Measurements from ENCODE around the gene RGS9BP.
"Not testable (repeated sequence)": the region's sequence is repeated elsewhere in the genome, so short reads cannot be mapped to it uniquely, and the experiment has no call there.

The RGS9BP gene

DNA sequence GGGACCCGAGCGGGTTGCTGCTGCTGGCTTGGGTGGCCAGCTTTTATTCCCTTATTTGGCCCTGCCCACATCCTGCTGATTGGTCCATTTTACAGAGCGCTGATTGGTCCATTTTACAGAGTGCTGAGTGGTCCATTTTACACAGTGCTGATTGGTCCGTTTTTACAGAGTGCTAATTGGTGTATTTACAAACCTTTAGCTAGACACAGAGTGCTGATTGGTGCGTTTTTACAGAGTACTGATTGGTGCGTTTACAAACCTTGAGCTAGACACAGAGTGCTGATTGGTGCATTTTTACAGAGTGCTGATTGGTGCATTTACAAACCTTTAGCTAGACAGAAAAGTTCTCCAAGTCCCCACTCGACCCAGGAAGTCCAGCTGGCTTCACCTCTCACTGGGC, 24.5 kb downstream of the RGS9BP start:
- DNase-seq: not testable (repeated sequence)

DNA sequence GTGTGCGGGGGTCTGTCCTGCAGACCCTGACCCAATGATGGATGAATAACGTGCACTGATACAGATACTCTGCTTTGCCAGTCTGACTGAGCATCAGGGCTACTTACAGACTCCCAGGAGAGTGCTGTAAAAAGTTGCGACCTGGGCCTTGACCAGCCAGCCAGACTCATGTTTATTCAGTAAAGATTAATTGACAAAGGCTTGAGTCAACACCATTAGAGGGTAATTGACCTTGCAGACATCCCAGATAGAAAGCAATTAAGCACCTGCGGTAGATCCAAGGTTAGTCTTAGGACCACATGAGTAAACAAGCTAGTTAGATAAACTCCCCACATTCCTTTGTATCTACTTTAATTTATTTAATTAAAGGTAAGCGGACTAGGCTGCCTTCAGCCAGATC, 26.4 kb downstream of the RGS9BP start:
- DNase-seq: no peak

DNA sequence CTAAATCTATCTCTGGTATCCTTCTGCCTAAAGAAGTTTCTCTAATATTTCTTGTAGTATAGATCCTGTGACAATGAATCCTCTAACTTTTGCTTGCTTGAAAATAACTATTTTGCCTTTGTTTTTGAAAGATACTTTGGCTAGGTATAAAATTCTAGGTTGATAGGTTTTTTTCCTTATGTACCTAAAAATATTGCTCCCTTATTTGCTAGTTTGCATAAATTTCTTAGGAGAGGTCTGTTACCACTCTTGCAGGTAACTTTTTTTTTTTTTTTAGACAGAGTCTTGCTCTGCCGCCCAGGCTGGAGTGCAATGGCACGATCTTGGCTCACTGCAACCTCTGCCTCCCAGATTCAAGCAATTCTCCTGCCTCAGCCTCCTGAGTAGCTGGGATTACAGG, 28.4 kb downstream of the RGS9BP start:
- not testable (repeated sequence) for DNase-seq

DNA sequence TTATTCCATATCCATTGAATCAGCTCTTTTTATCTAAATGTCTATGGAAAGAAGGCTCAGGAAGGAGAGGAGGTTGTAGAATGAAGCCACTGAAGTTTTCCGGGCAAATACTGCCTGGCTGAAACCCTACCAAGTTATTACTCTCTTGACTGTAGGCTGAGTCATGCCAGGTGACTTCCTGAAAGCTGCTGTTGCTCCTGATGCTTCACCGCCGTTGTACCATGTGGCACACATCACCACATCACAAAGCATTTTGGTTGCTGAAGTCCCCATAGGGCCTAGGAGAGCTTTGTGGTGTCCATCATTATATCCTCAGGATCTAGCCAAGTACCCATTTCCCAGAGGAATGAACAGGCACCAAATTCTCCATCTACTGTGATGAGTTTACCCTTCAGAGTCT, 32.8 kb downstream of the RGS9BP start:
- DNase-seq: no peak

DNA sequence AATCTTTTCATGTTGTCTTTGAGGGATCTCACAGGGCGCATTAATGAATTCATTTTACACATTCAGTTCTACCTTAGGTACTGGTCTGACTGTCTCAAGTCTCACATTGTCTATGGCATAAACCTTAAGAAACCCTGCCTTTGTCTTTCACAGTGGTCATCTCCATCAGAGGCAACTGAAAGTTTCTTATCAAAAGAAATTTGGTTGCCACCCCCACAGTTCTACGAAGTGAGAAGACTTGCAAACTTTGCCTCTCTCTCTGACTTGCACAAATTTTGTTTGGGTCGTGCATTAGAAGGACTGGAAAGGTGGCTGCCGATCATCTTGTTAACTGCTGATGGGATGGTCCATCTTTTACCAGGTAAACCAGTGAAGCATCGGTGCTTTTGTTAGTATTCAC, 33.4 kb downstream of the RGS9BP start:
- DNase-seq: no peak

DNA sequence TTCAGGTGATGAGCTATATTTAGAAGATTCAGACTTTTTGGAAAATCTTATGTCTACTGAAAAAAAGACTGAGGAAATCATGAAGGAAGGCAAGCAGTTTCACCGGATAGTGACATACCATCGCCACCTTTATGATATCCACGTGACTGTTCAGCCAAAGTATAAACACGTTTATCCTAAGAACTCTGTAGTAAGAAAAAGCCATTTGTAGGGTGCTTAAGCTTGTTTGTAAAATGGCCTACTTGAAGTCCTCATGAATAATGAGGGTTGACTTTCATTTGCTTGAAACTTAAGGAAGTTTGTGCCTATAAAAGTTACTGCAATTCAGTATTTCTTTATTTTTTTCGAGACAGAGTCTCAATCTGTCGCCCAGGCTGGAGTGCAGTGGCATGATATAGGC, 36.1 kb downstream of the RGS9BP start:
- no peak for DNase-seq

DNA sequence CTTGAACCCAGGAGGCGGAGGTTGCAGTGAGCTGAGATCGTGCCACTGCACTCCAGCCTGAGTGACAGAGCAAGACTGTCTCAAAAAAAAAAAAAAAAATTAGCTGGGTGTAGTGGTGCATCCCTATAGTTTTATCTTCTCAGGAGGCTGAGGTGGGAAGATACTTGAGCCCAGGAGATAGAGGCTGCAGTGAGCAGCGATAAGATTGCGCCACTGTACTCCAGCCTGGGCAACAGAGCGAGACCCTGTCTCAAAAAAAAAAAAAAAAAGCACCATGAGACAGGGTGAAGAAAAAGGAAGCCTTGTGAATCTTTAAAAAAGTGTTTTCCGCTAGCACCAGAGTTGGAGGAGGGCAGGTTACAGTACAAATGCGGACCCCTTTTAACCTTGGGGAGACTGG, 40.6 kb downstream of the RGS9BP start:
- DNase-seq: not testable (repeated sequence)

DNA sequence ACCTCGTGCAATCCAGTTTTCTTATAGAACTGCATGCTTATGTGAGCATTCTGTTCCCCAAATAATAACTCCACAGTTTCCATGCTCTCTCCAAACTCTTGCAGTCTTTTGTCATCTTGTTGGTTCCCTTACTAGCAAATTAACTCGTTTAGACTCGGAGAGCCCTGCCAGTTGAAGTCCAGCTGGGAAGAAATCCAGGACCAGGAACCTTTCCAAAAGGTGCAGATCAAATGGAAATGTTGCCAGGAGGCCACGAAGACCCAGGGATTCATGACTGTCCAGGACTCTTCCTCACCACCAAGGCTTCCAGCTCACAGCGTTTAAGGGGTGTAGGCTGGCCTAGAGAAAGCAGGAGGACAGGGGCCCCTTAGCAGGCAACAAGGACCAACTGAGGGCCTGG, 41.8 kb downstream of the RGS9BP start:
- no peak for DNase-seq

DNA sequence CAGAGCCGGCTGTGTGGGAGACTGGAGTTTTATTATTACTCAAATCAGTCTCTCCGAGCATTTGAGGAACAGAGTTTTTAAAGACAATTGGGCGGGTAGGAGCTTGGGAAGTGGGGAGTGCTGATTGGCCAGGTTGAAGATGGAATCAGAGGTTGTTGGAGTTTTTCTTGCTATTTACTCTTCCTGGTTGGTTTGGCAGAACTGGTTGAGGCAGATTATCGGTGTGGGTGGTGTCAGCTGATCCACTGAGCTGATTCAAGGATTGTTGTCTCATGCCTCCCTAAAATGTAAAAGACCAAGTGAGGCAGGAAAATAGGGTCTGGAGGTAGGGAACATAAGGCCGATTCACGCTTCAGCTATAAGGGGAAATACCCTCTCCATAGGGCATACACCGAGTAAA, 42.6 kb downstream of the RGS9BP start:
- no peak for DNase-seq

DNA sequence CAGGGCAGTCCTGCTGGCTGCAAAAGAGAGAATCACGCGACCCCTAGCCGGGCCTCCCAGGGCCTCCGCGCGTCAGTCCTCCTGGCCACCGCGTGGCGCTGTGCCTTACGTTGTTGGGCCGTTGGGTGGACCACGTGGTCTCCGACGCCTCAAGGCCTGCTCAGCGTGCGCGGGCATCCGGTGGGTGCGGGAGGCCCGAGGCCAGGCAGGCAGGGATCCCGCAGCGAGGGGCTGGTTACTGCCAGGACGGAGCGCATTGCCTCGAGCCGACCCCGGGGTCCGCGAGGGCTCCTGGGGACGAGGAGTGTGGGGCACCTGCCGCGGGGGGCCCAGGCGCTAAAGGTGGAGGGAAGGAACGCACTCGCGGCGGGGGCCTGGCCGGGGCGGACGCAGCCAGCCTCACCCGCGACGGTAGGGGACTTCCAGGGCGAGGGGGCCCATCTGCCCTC, 44.0 kb downstream of the RGS9BP start, which contains the start of gene TDRD12:
Gene TDRD12, plus strand, starts transcription at position 157 of the 449 bp plus-strand sequence. CDS start 306 bp downstream, outside the sequence.
- DNase-seq: no peak

DNA sequence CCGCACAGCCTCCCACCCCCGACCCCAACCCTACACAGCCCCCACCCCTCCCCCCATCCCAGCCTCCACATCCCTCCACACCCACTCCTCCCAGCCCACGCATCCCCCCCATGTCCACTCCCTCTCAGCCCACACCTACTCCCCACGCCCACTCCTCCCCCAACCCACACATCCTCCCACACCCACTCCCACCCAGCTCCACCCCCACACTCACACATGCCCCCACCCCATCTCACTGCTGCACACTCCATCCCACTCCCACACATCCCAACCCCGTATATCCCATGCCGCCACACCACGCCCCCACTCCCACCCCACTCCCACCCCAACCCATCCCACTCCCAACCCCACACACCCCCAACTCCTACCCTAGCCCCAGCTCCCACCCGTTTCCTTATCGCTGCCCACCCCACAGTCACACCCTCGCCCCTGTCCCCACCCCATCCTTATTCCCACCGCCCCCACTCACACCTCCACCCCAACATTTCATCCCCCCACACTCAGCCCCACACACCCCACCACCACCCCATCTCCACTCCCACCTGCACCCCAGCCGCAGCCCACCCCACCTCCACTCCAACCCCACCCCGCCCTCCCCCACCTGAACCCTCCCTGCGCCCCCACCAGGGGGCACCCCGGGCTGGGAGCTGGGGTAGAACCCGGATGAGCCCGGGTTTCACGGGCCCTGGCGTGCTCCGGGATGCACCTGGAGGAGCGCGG, 44.7 kb downstream of the RGS9BP start:
- DNase-seq: no peak

DNA sequence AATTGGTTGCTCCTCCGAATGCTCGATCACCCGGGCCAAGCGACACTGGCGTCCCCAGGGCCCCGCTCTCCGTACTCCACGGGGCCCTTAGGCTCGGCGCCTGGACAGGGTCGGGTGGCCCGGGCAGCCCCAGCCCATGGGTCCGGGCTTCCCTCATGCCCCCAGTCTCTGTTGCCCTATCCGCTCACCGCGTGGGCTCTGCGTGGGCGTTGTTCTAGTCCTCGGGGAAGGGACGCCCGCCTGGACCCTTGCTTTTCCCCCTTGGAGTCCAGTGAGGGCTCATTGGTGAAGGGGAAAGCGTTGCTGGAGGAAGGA, 45.2 kb downstream of the RGS9BP start:
- DNase-seq: no peak
